Measurements from ENCODE around the gene ATP2C2. TPM values are rescaled to one million over a fixed set of nuclear protein-coding genes. Genes with fewer than 3 reads are reported as not detected.
A peak's percentile ranks its signal among the peaks of the same experiment; 100 is the strongest.

The ATP2C2 gene
- total and polyA plus RNA-seq, 11 donors: 0.17 TPM; not detected in 10

DNA sequence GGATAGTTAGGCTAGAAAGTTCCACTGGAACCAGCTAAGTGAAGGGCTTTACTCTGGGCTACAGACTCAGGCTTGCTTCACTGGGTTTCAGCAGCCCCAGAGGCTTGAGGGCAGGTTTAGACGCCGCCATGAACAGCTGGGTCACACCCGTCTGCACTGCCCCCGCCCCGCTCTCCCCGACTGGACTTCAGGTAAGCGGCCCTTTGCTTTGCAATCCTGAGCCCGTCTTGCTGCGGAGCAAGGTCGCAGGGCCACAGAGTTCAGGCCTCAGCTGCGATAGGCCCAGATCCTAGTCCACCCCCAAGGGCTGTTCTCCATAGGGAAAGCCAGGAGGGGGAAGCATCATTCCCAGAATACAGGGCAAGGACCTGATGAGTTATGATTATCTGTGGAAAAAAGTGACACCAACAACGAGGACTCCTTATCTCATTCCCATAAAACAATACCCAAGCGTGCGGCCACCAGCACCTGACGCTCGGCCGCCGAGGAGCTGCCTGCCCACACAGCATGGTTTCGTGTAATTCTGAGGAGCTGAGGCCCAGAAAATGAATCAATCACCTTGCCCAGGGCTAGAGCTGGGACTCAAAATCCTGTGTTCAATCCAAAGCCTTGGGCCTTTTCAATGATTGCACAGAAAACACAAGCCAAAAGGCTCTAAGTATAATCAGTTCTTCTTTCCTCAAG lies 115.7 kb downstream of the ATP2C2 start:
- 93 to 94% (median 94%) methylated on average over 19 of the region's 19 CpGs for WGBS, 4 donors
- ATAC-seq (no peak), DNase-seq (peak in 1 of 5 donors; percentile 14)
- Histone ChIP-seq H3K27me3 (no peaks in the 10 kb centered on the region), H3K9me3 (no peaks in the 10 kb centered on the region), H3K36me3 (peaks cover 0 to 75% (median 49%) of the 10 kb centered on the region in 9 donors), H3K27ac (no peak overlapping the region), H3K4me1 (peaks cover 0 to 8% (median 0%) of the 10 kb centered on the region in 12 donors), H3K4me3 (no peak overlapping the region)
- intact Hi-C loops (cut with DNase I): loop anchor here (1.0 to 10.0 kb wide), 14 partner anchors 206 to 659 kb away; partner anchors contain the start of genes NECAB2 (in 3 of the 10), OSGIN1 (in 2 of the 10), TAF1C (in 2 of the 10) and ADAD2 (in 1 of the 10)
- TF ChIP-seq POLR2A (IDR thresholded peaks at IDR 0.05): no peak
- TF ChIP-seq, protein P1, sequence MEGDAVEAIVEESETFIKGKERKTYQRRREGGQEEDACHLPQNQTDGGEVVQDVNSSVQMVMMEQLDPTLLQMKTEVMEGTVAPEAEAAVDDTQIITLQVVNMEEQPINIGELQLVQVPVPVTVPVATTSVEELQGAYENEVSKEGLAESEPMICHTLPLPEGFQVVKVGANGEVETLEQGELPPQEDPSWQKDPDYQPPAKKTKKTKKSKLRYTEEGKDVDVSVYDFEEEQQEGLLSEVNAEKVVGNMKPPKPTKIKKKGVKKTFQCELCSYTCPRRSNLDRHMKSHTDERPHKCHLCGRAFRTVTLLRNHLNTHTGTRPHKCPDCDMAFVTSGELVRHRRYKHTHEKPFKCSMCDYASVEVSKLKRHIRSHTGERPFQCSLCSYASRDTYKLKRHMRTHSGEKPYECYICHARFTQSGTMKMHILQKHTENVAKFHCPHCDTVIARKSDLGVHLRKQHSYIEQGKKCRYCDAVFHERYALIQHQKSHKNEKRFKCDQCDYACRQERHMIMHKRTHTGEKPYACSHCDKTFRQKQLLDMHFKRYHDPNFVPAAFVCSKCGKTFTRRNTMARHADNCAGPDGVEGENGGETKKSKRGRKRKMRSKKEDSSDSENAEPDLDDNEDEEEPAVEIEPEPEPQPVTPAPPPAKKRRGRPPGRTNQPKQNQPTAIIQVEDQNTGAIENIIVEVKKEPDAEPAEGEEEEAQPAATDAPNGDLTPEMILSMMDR (IDR thresholded peaks at IDR 0.05): no peak

- peaks cover 0 to 8% (median 0%) of the 10 kb centered on the region in 12 donors for H3K4me1 ChIP-seq
- H3K36me3 ChIP-seq: peaks cover 0 to 79% (median 52%) of the 10 kb centered on the region in 9 donors
- H3K27me3 ChIP-seq: no peaks in the 10 kb centered on the region
- intact Hi-C loops (cut with DNase I): loop anchor here (1.0 to 10.0 kb wide), 15 partner anchors 206 to 660 kb away; partner anchors contain the start of genes NECAB2 (in 3 of the 10), OSGIN1 (in 2 of the 10), TAF1C (in 2 of the 10) and ADAD2 (in 1 of the 10)
- TF ChIP-seq, protein P1 (IDR thresholded peaks at IDR 0.05): peak; percentile 69 to 87 (median 83)
- TF ChIP-seq POLR2A (IDR thresholded peaks at IDR 0.05): no peak
- no peak overlapping the region for H3K27ac ChIP-seq
- DNase-seq: peak; percentile 53 to 77 (median 67)
- no peaks in the 10 kb centered on the region for H3K9me3 ChIP-seq
- no peak overlapping the region for H3K4me3 ChIP-seq
- peak in 3 of 4 donors; percentile 79 to 89 (median 83) for ATAC-seq
- 47 to 60% (median 51%) methylated on average over 15 of the region's 15 CpGs for WGBS, 4 donors
These were observed 116.4 kb downstream of the ATP2C2 start for GRCh38 chr16:84484579-84485254.

DNA sequence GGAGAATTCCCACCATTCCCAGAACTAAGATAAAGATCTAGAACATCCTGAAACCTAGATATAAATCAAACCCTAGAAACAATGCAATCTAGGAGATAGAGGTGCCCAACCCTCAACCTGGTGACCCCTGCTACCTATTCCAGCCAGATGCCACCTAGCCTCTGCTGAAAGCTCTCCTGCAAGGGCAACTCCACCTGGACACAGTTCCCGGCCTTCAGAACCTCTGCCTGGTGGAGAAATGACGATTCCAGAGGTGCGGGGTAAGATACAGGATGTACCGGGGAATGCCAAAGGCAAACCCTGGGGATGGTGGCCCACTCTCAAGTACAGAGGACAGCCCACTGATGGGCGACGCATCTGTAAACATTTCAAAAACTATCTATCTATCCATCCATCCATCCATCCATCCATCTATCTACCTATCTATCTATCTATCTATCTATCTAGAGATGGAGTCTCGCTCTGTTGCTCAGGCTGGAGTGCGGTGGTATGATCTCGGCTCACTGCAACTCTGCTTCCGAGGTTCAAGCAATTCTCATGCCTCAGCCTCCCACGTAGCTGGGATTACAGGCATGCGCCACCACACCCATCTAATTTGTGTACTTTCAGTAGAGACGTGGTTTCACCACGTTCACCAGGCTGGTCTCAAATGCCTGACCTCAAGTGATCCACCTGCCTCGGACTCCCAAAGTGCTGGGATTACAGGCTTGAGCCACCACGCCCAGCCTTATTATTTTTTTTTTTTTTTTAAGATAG lies 117.1 kb downstream of the ATP2C2 start:
- Histone ChIP-seq H3K27ac (no peak overlapping the region), H3K9me3 (no peaks in the 10 kb centered on the region), H3K36me3 (peaks cover 0 to 76% (median 49%) of the 10 kb centered on the region in 9 donors), H3K4me3 (no peak overlapping the region), H3K4me1 (peaks cover 0 to 8% (median 0%) of the 10 kb centered on the region in 12 donors), H3K27me3 (no peaks in the 10 kb centered on the region)
- ATAC-seq (no peak), DNase-seq (peak in 1 of 5 donors; percentile 14)
- WGBS, 4 donors: 93 to 95% (median 94%) methylated on average over 16 of the region's 16 CpGs
- intact Hi-C loops (cut with DNase I): loop anchor here in 9 of 10 donors (2.0 to 10.0 kb wide), 10 partner anchors 209 to 661 kb away; partner anchors contain the start of genes NECAB2 (in 2 of the 9), OSGIN1 (in 2 of the 9), TAF1C (in 2 of the 9) and ADAD2 (in 1 of the 9)
- TF ChIP-seq, protein P1 (IDR thresholded peaks at IDR 0.05): no peak
- no peak for TF ChIP-seq POLR2A (IDR thresholded peaks at IDR 0.05)

Data from heart left ventricle (tissue), 16 donors.